NCI-H2107 treated with DMSO at 0.1 percent for 48 hours (cell line): ENCODE results near the gene MACC1.
A peak's percentile ranks its signal among the peaks of the same experiment; 100 is the strongest.
"Not testable (repeated sequence)": the region's sequence is repeated elsewhere in the genome, so short reads cannot be mapped to it uniquely, and the experiment has no call there.

ENCODE experiments used
- DNase-seq: peaks from one replicate; lab custom pipeline; 2025; ENCODE audit not compliant: unreplicated experiment; lab: John Stamatoyannopoulos, UW

MACC1 gene

GRCh38 chr7:20208651-20209307 lies 8.4 kb downstream of the MACC1 start:
- no peak for DNase-seq

- DNase-seq: not testable (repeated sequence)
Measured at GRCh38 chr7:20207811-20208210, 9.4 kb downstream of the MACC1 start.

- DNase-seq: no peak
Measured at GRCh38 chr7:20206104-20206896, 10.9 kb downstream of the MACC1 start.

GRCh38 chr7:20203316-20203715 lies 13.9 kb downstream of the MACC1 start:
- no peak for DNase-seq

- no peak for DNase-seq
Measured at GRCh38 chr7:20201380-20201779, 15.8 kb downstream of the MACC1 start.

- no peak for DNase-seq
Measured at GRCh38 chr7:20200971-20201370, 16.2 kb downstream of the MACC1 start.

- DNase-seq: no peak
Measured at GRCh38 chr7:20200361-20200760, 16.8 kb downstream of the MACC1 start.

GRCh38 chr7:20199015-20199737 lies 18.0 kb downstream of the MACC1 start:
- peak; percentile 74 for DNase-seq

GRCh38 chr7:20198260-20198659 lies 18.9 kb downstream of the MACC1 start:
- DNase-seq: no peak

GRCh38 chr7:20197837-20198236 lies 19.3 kb downstream of the MACC1 start:
- no peak for DNase-seq

GRCh38 chr7:20197125-20197748 lies 19.9 kb downstream of the MACC1 start:
- no peak for DNase-seq

GRCh38 chr7:20194343-20194995 lies 22.7 kb downstream of the MACC1 start:
- DNase-seq: no peak

- no peak for DNase-seq
Measured at GRCh38 chr7:20193873-20194272, 23.3 kb downstream of the MACC1 start.

GRCh38 chr7:20193242-20193777 lies 23.9 kb downstream of the MACC1 start:
- no peak for DNase-seq

GRCh38 chr7:20191391-20191869 lies 25.8 kb downstream of the MACC1 start:
- DNase-seq: no peak

- DNase-seq: no peak
Measured at GRCh38 chr7:20190560-20191390, 26.4 kb downstream of the MACC1 start.

- no peak for DNase-seq
Measured at GRCh38 chr7:20189852-20190251, 27.3 kb downstream of the MACC1 start.

GRCh38 chr7:20188567-20188966 lies 28.6 kb downstream of the MACC1 start:
- DNase-seq: no peak

GRCh38 chr7:20187850-20188249 lies 29.3 kb downstream of the MACC1 start:
- DNase-seq: not testable (repeated sequence)

- DNase-seq: no peak
Measured at GRCh38 chr7:20185988-20186387, 31.2 kb downstream of the MACC1 start.
